ENCODE measurements around the gene NIPAL1. TPM values are rescaled to one million over a fixed set of nuclear protein-coding genes. Genes with fewer than 3 reads are reported as not detected.

Gene NIPAL1
- total and polyA plus RNA-seq, 4 donors: 0.53 to 4.9 (median 1.4) TPM

DNA sequence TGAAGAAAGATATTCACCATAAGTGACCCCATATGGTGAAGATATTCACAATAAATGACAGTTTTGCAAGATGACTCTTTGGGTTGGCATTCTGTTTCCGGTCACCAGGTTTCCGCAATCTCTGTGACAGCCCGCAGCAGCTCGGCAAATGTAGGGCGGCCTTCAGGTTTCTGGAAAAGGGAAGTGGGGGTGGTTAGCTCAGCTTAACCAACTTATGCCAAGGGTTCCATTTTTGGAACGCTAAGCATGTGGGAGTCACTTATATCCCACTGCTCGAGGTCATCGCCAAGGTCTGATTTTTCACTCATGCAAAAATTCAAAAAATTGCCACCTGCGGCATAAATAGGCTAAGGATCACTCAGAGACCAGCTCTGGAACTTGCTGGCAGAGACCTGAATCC, 51.0 kb downstream of the NIPAL1 start:
- H3K27ac ChIP-seq (ENCODE audit: low read depth in 1 of 2, low read length in 1 of 2): no peak overlapping the region
- no peaks in the 10 kb centered on the region for H3K9me3 ChIP-seq (ENCODE audit: control insufficient read depth in 4 of 4, insufficient read depth in 3 of 4, low read length in 3 of 4)
- ATAC-seq (ENCODE audit: insufficient read depth, low FRiP score) (no peak), DNase-seq (no peak)
- WGBS, 2 donors: 80 to 81% methylated on average over 9 of the region's 9 CpGs
- TF ChIP-seq, protein P1, sequence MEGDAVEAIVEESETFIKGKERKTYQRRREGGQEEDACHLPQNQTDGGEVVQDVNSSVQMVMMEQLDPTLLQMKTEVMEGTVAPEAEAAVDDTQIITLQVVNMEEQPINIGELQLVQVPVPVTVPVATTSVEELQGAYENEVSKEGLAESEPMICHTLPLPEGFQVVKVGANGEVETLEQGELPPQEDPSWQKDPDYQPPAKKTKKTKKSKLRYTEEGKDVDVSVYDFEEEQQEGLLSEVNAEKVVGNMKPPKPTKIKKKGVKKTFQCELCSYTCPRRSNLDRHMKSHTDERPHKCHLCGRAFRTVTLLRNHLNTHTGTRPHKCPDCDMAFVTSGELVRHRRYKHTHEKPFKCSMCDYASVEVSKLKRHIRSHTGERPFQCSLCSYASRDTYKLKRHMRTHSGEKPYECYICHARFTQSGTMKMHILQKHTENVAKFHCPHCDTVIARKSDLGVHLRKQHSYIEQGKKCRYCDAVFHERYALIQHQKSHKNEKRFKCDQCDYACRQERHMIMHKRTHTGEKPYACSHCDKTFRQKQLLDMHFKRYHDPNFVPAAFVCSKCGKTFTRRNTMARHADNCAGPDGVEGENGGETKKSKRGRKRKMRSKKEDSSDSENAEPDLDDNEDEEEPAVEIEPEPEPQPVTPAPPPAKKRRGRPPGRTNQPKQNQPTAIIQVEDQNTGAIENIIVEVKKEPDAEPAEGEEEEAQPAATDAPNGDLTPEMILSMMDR (IDR thresholded peaks at IDR 0.05; ENCODE audit: control extremely low read depth, extremely low read depth): no peak
- H3K36me3 ChIP-seq (ENCODE audit: control insufficient read depth in 4 of 4, insufficient read depth in 4 of 4, low read length in 4 of 4): no peaks in the 10 kb centered on the region
- H3K4me3 ChIP-seq: no peak overlapping the region
- no peaks in the 10 kb centered on the region for H3K4me1 ChIP-seq (ENCODE audit: control insufficient read depth in 5 of 5, insufficient read depth in 5 of 5, low read length in 5 of 5)
- no peak overlapping the region for H3K9ac ChIP-seq (ENCODE audit: insufficient read depth in 1 of 2, low read length in 2 of 2)
- no peaks in the 10 kb centered on the region for H3K27me3 ChIP-seq (ENCODE audit: control insufficient read depth in 3 of 3, insufficient read depth in 3 of 3, low read length in 2 of 3)

DNA sequence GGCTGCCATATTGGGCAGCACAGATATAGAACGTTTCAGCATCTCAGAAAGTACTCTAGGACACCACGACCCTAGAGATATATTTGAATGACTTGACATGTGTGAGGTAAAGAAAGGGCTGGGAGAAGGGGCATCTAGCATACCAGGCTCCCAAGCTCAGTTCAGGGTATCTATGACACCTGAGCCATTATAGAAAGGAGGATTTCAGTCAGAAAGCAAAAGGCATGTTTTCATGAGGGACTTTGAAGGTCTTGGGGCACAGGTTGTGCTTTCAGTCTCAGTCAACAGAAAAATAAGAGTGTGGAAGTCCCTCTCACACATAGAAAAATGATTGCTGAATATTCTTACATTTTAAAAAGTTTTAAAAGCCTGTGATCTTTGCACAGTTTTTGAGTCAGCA, 51.6 kb downstream of the NIPAL1 start:
- Histone ChIP-seq H3K27ac (ENCODE audit: low read depth in 1 of 2, low read length in 1 of 2) (no peak overlapping the region), H3K4me1 (ENCODE audit: control insufficient read depth in 5 of 5, insufficient read depth in 5 of 5, low read length in 5 of 5) (no peaks in the 10 kb centered on the region), H3K9me3 (ENCODE audit: control insufficient read depth in 4 of 4, insufficient read depth in 3 of 4, low read length in 3 of 4) (no peaks in the 10 kb centered on the region), H3K36me3 (ENCODE audit: control insufficient read depth in 4 of 4, insufficient read depth in 4 of 4, low read length in 4 of 4) (no peaks in the 10 kb centered on the region), H3K9ac (ENCODE audit: insufficient read depth in 1 of 2, low read length in 2 of 2) (no peak overlapping the region), H3K27me3 (ENCODE audit: control insufficient read depth in 3 of 3, insufficient read depth in 3 of 3, low read length in 2 of 3) (no peaks in the 10 kb centered on the region), H3K4me3 (no peak overlapping the region)
- ATAC-seq (ENCODE audit: insufficient read depth, low FRiP score) (no peak), DNase-seq (no peak)
- 76 to 93% methylated on average over 2 of the region's 2 CpGs for WGBS, 2 donors
- TF ChIP-seq, protein P1 (IDR thresholded peaks at IDR 0.05; ENCODE audit: control extremely low read depth, extremely low read depth): no peak

DNA sequence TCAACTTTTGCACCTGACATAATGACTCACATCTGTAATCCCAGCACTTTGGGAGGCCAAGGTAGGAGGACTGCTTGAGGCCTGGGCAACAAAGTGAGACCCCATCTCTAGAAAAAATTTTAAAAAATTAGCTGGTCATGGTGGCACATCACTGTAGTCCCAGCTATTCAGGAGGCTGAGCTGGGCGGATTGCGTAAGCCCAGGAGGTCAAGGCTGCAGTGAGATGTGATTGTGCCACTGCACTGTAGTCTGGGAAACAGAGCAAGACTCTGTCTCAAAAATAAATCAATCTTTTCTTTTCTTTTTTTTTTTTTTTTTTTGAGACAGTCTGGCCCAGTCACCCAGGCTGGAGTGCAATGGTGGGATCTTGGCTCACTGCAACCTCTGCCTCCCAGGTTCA, 52.5 kb downstream of the NIPAL1 start:
- Histone ChIP-seq H3K36me3 (ENCODE audit: control insufficient read depth in 4 of 4, insufficient read depth in 4 of 4, low read length in 4 of 4) (no peaks in the 10 kb centered on the region), H3K4me3 (no peak overlapping the region), H3K4me1 (ENCODE audit: control insufficient read depth in 5 of 5, insufficient read depth in 5 of 5, low read length in 5 of 5) (no peaks in the 10 kb centered on the region), H3K27ac (ENCODE audit: low read depth in 1 of 2, low read length in 1 of 2) (no peak overlapping the region), H3K9me3 (ENCODE audit: control insufficient read depth in 4 of 4, insufficient read depth in 3 of 4, low read length in 3 of 4) (no peaks in the 10 kb centered on the region), H3K9ac (ENCODE audit: insufficient read depth in 1 of 2, low read length in 2 of 2) (no peak overlapping the region), H3K27me3 (ENCODE audit: control insufficient read depth in 3 of 3, insufficient read depth in 3 of 3, low read length in 2 of 3) (no peaks in the 10 kb centered on the region)
- TF ChIP-seq, protein P1 (IDR thresholded peaks at IDR 0.05; ENCODE audit: control extremely low read depth, extremely low read depth): no peak
- no peak for DNase-seq
- 47 to 64% methylated on average over 2 of the region's 2 CpGs for whole genome bisulfite sequencing, 2 donors
- ATAC-seq (ENCODE audit: insufficient read depth, low FRiP score): no peak

DNA sequence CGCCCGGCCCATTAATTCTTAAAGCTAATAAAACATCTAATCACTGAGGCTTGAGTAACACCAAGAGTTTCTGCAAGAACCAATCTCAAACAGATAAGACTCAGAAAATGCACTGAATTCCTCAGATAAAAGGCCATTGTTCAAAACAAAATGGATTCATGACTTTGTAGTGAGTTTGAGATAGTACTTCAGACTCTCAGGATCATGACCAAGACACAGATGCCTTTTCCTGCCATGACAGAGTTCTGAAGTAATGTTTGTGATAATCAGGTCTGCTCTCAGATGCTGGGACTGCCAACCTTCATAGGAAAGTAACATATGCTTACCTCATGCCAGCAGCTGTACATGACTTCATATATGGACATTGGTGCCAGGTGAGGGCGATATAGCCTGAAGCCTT, 54.6 kb downstream of the NIPAL1 start:
- H3K9ac ChIP-seq (ENCODE audit: insufficient read depth in 1 of 2, low read length in 2 of 2): no peak overlapping the region
- H3K27ac ChIP-seq (ENCODE audit: low read depth in 1 of 2, low read length in 1 of 2): no peak overlapping the region
- no peak overlapping the region for H3K4me3 ChIP-seq
- no peak for ATAC-seq (ENCODE audit: insufficient read depth, low FRiP score)
- DNase-seq: no peak
- H3K4me1 ChIP-seq (ENCODE audit: control insufficient read depth in 5 of 5, insufficient read depth in 5 of 5, low read length in 5 of 5): no peaks in the 10 kb centered on the region
- TF ChIP-seq, protein P1 (IDR thresholded peaks at IDR 0.05; ENCODE audit: control extremely low read depth, extremely low read depth): no peak
- H3K9me3 ChIP-seq (ENCODE audit: control insufficient read depth in 4 of 4, insufficient read depth in 3 of 4, low read length in 3 of 4): no peaks in the 10 kb centered on the region
- H3K27me3 ChIP-seq (ENCODE audit: control insufficient read depth in 3 of 3, insufficient read depth in 3 of 3, low read length in 2 of 3): no peaks in the 10 kb centered on the region
- WGBS, 2 donors: 95 to 96% methylated on average over 3 of the region's 3 CpGs
- H3K36me3 ChIP-seq (ENCODE audit: control insufficient read depth in 4 of 4, insufficient read depth in 4 of 4, low read length in 4 of 4): no peaks in the 10 kb centered on the region

Measured in lung (tissue), 12 donors.